ENCODE data around the gene CSKMT.
A peak's percentile ranks its signal among the peaks of the same experiment; 100 is the strongest.
"Not testable (repeated sequence)": the region's sequence is repeated elsewhere in the genome, so short reads cannot be mapped to it uniquely, and the experiment has no call there.

CSKMT gene

GRCh38 chr11:62665075-62665598 lies at the start of gene CSKMT, which contains the start of gene C11orf98:
Gene CSKMT, plus strand, starts transcription at chr11:62665312. Its CDS starts 568 bp downstream, at chr11:62665880.
Gene C11orf98, minus strand, starts transcription at chr11:62665210. Its CDS starts 41 bp downstream, at chr11:62665169.
- DNase-seq = peak; percentile 95

GRCh38 chr11:62615521-62615920 lies 49.6 kb upstream of the CSKMT start:
- DNase-seq = no peak

- not testable (repeated sequence) for DNase-seq
Measured at GRCh38 chr11:62616957-62617356, 48.2 kb upstream of the CSKMT start.

GRCh38 chr11:62621027-62621566 lies 44.0 kb upstream of the CSKMT start:
- DNase-seq = no peak

- peak; percentile 98 for DNase-seq
Measured at GRCh38 chr11:62621567-62622470, 43.3 kb upstream of the CSKMT start, which contains the start of gene B3GAT3. Gene B3GAT3, minus strand, starts transcription at chr11:62621986. Its CDS starts 39 bp downstream, at chr11:62621947.

GRCh38 chr11:62622476-62623089 lies 42.5 kb upstream of the CSKMT start:
- no peak for DNase-seq

- DNase-seq = no peak
Measured at GRCh38 chr11:62627713-62628112, 37.4 kb upstream of the CSKMT start.

- DNase-seq = no peak
Measured at GRCh38 chr11:62632492-62632891, 32.6 kb upstream of the CSKMT start.

- no peak for DNase-seq
Measured at GRCh38 chr11:62644220-62644619, 20.9 kb upstream of the CSKMT start.

- no peak for DNase-seq
Measured at GRCh38 chr11:62645671-62645945, 19.5 kb upstream of the CSKMT start.

- peak; percentile 96 for DNase-seq
Measured at GRCh38 chr11:62645946-62646824, 18.9 kb upstream of the CSKMT start, which contains the start of gene GANAB. Gene GANAB, minus strand, starts transcription at chr11:62646613. Its CDS starts 14 bp downstream, at chr11:62646599.

GRCh38 chr11:62646825-62647608 lies 18.1 kb upstream of the CSKMT start:
- no peak for DNase-seq

GRCh38 chr11:62647609-62648005 lies 17.5 kb upstream of the CSKMT start:
- no peak for DNase-seq

- DNase-seq = no peak
Measured at GRCh38 chr11:62648185-62648966, 16.7 kb upstream of the CSKMT start.

- DNase-seq = no peak
Measured at GRCh38 chr11:62648967-62649364, 16.1 kb upstream of the CSKMT start.

- no peak for DNase-seq
Measured at GRCh38 chr11:62649486-62649885, 15.6 kb upstream of the CSKMT start.

- DNase-seq = not testable (repeated sequence)
Measured at GRCh38 chr11:62650283-62650682, 14.8 kb upstream of the CSKMT start.

- no peak for DNase-seq
Measured at GRCh38 chr11:62652161-62653006, 12.7 kb upstream of the CSKMT start.

- no peak for DNase-seq
Measured at GRCh38 chr11:62654297-62654696, 10.8 kb upstream of the CSKMT start.
